Adrenal gland (tissue), 12 donors: ENCODE results near the gene DENND5A. TPM values are rescaled to one million over a fixed set of nuclear protein-coding genes. Genes with fewer than 3 reads are reported as not detected.
A peak's percentile ranks its signal among the peaks of the same experiment; 100 is the strongest.

ENCODE experiments used
- DNase-seq, 7 donors: peaks; one replicate each; pipeline ENCODE4 v3.0.0-alpha.2; 2019 to 2020
- H3K27ac ChIP-seq, 5 donors: fragments of 200-600 bp; sonication (generic) in 4 of 5; 1 replicate in 3 of 5; 2 replicates in 2 of 5; pipeline versions ENCODE4 v1.5.1 to v1.8.0; 2016 to 2020; ENCODE audit warnings: mild to moderate bottlenecking in 1 of 5
- H3K27me3 ChIP-seq: fragments of 200-600 bp; 2 replicates; pipeline ENCODE4 v1.8.0; 2021
- H3K36me3 ChIP-seq, 2 donors: fragments of 200-600 bp; replicated peaks in 1 of 2; 1 replicate in 1 of 2; 2 replicates in 1 of 2; pipeline versions ENCODE4 v1.5.1 to v1.8.0; 2018 to 2022
- H3K4me1 ChIP-seq, 2 donors: fragments of 200-600 bp; replicated peaks in 1 of 2; 1 replicate in 1 of 2; 2 replicates in 1 of 2; pipeline versions ENCODE4 v1.5.1 to v1.8.0; 2018 to 2021
- H3K4me3 ChIP-seq, 4 donors: fragments of 200-600 bp; sonication (generic) in 3 of 4; one replicate each; pipeline ENCODE4 v1.5.1; 2016 to 2018
- H3K9me3 ChIP-seq, 3 donors: fragments of 200-600 bp; sonication (generic) in 1 of 3; replicated peaks in 1 of 3; 1 replicate in 2 of 3; 2 replicates in 1 of 3; pipeline versions ENCODE4 v1.5.1 to v1.8.0; 2016 to 2021
- POLR2A ChIP-seq, 2 donors: fragments of 450-650 bp; IDR thresholded peaks; one replicate each; pipeline ENCODE4 v1.6.1; 2017; ENCODE audit warnings: antibody characterized with exemption in 2 of 2, mild to moderate bottlenecking in 2 of 2, moderate library complexity in 1 of 2
- WGBS, 4 donors: extraction: QIAGEN DNeasy Blood & Tissue Kit in 2 of 4; methylation state at CpG; one replicate each; pipeline versions ENCODE4 v1.1.5 to v1.1.7; 2013 to 2017; 5-methylcytosine and 5-hydroxymethylcytosine counted together
- intact Hi-C, 2 donors: fragments of 100-400 bp; cut with DNase I; formaldehyde crosslinking; loops; one replicate each; pipeline versions ENCODE4 v1.14.1 to v1.15.0; 2022 to 2023
- polyA plus RNA-seq, 3 donors: library from polyadenylated mRNA; stranded (reverse); fragments of 200-250 nt in 2 of 3; fragments of 350-450 nt in 1 of 3; fragmentation: Illumina TruSeq in 1 of 3; extraction: RNeasy Lipid Tissue Mini Kit (QIAGEN cat#74804) in 1 of 3; gene quantifications; one replicate each; pipeline ENCODE4 v1.2.3, GENCODE V29; 2013 to 2014
- total RNA-seq, 9 donors: library from RNA; depleted of rRNA in 4 of 9; stranded (reverse); fragments of >200 nt in 4 of 9; fragments of 120-200 nt in 1 of 9; fragmentation: NEBNext Ultra II Directional in 1 of 9; extraction: Animal tissue kit (Norgen Biotek cat#: 25700) in 1 of 9; gene quantifications; one replicate each; pipeline versions ENCODE4 v1.1.0 to v1.2.4, GENCODE V29; 2013 to 2023
- TF ChIP-seq, protein P1 (sequence below), 6 experiments: fragments of 450-650 bp in 4 of 6; fragments of 200-600 bp in 2 of 6; sonication (generic) in 1 of 6; IDR thresholded peaks; 1 replicate in 5 of 6; 2 replicates in 1 of 6; pipeline versions ENCODE4 v1.5.1 to v1.8.0; 2016 to 2021; ENCODE audit warnings: antibody characterized with exemption in 6 of 6, mild to moderate bottlenecking in 2 of 6, moderate library complexity in 1 of 6
- donor health status: healthy with polysubstance abuse.
- donor health status: Bipolar disorder and iron deficiency.
- donor health status: DM: yes; HTN: yes; CAD: no.
- donor health status: DM: no; HTN: no; CAD: no.
- donor health status: DM: no; HTN: no; CAD: no.
- donor health status: DM: yes; HTN: yes; CAD: no.

The DENND5A gene
- total and polyA plus RNA-seq, 12 donors, result 26.8 to 75.4 (median 62.8) TPM

DNA sequence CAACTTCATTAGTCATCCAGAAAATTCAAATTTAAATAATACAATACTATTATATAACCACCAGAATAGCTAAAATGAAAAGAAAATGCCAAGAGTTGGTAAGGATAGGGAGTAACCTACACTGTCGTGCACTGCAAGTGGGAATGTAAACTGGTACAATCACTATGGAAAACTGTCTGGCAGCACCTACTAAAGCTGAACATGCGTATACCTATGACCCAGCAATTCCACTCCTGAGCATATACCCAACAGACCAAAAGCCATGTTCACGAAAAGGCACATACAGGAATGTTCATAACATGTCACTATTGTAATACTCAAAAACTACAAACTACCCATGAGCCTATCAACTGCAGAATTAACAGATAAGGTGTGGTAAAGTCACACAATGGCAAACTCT, 32.7 kb downstream of the DENND5A start:
- H3K27ac ChIP-seq, result peak overlapping the region in 1 of 5 donors; percentile 73
- WGBS, 4 donors, result 88 to 94% (median 89%) methylated on average over 3 of the region's 3 CpGs
- no peak for TF ChIP-seq POLR2A (IDR thresholded peaks at IDR 0.05)
- TF ChIP-seq, protein P1, sequence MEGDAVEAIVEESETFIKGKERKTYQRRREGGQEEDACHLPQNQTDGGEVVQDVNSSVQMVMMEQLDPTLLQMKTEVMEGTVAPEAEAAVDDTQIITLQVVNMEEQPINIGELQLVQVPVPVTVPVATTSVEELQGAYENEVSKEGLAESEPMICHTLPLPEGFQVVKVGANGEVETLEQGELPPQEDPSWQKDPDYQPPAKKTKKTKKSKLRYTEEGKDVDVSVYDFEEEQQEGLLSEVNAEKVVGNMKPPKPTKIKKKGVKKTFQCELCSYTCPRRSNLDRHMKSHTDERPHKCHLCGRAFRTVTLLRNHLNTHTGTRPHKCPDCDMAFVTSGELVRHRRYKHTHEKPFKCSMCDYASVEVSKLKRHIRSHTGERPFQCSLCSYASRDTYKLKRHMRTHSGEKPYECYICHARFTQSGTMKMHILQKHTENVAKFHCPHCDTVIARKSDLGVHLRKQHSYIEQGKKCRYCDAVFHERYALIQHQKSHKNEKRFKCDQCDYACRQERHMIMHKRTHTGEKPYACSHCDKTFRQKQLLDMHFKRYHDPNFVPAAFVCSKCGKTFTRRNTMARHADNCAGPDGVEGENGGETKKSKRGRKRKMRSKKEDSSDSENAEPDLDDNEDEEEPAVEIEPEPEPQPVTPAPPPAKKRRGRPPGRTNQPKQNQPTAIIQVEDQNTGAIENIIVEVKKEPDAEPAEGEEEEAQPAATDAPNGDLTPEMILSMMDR (IDR thresholded peaks at IDR 0.05), result no peak

GRCh38 chr11:9231848-9232177, 33.3 kb downstream of the DENND5A start:
- intact Hi-C loops, result no loop called here
- WGBS, 4 donors, result 0% methylated on average over 1 of the region's 1 CpG
- H3K4me1 ChIP-seq, result peaks cover 4 to 24% of the 10 kb centered on the region in 2 donors
- no peaks in the 10 kb centered on the region for H3K9me3 ChIP-seq
- H3K27me3 ChIP-seq, result no peaks in the 10 kb centered on the region
- peak overlapping the region; percentile 11 to 79 (median 72) for H3K27ac ChIP-seq
- peak in 3 of 7 donors; percentile 22 to 46 (median 26) for DNase-seq
- H3K36me3 ChIP-seq, result no peaks in the 10 kb centered on the region
- peak overlapping the region in 2 of 4 donors; percentile 0 to 37 for H3K4me3 ChIP-seq
- TF ChIP-seq, protein P1 (IDR thresholded peaks at IDR 0.05), result no peak
- no peak for TF ChIP-seq POLR2A (IDR thresholded peaks at IDR 0.05)

More for the DNA sequence above, 32.7 kb downstream of the DENND5A start:
- no peaks in the 10 kb centered on the region for H3K36me3 ChIP-seq
- H3K4me1 ChIP-seq, result peaks cover 4 to 22% of the 10 kb centered on the region in 2 donors
- no peaks in the 10 kb centered on the region for H3K9me3 ChIP-seq
- intact Hi-C loops, result no loop called here
- DNase-seq, result no peak
- H3K27me3 ChIP-seq, result no peaks in the 10 kb centered on the region
- no peak overlapping the region for H3K4me3 ChIP-seq

DNA sequence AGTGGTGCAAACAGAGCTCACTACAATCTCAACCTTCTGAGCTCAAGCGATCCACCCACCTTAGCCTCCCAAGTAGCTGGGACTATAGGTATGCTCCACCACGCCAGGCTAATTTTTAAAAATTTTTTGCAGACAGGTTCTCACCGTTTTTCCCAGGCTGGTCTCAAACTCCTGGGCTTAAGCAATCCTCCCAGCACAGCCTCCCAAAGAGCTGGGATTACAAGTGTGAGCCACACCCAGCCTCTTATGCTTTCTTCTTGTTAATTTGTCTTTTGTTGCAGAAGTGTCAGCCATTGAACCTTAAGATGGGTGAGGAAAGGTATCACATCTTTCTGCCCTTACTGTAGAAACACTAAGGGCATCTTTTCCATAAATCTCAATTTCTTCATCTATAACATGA, 34.9 kb downstream of the DENND5A start:
- H3K27me3 ChIP-seq, result no peaks in the 10 kb centered on the region
- 80 to 98% (median 90%) methylated on average over 2 to 3 of the region's 3 CpGs for WGBS, 4 donors
- intact Hi-C loops, result no loop called here
- no peaks in the 10 kb centered on the region for H3K36me3 ChIP-seq
- H3K27ac ChIP-seq, result no peak overlapping the region
- H3K4me1 ChIP-seq, result peaks cover 4 to 29% of the 10 kb centered on the region in 2 donors
- no peak overlapping the region for H3K4me3 ChIP-seq
- no peak for DNase-seq
- H3K9me3 ChIP-seq, result no peaks in the 10 kb centered on the region
- TF ChIP-seq, protein P1 (IDR thresholded peaks at IDR 0.05), result no peak
- TF ChIP-seq POLR2A (IDR thresholded peaks at IDR 0.05), result no peak

GRCh38 chr11:9228091-9228490, 37.1 kb downstream of the DENND5A start:
- no peak for TF ChIP-seq POLR2A (IDR thresholded peaks at IDR 0.05)
- TF ChIP-seq, protein P1 (IDR thresholded peaks at IDR 0.05), result no peak
- H3K4me1 ChIP-seq, result peaks cover 4 to 29% of the 10 kb centered on the region in 2 donors
- no peaks in the 10 kb centered on the region for H3K27me3 ChIP-seq
- intact Hi-C loops, result no loop called here
- H3K36me3 ChIP-seq, result no peaks in the 10 kb centered on the region
- WGBS, 4 donors, result 84 to 88% (median 86%) methylated on average over 5 of the region's 5 CpGs
- H3K9me3 ChIP-seq, result no peaks in the 10 kb centered on the region
- H3K4me3 ChIP-seq, result no peak overlapping the region
- H3K27ac ChIP-seq, result no peak overlapping the region
- no peak for DNase-seq
